OCI-LY3 (cell line): ENCODE measurements around the gene ERC2.

Experiments
- EZH2phosphoT487 ChIP-seq: fragments of 200-600 bp; shearing (Covaris generic); IDR thresholded peaks from 2 replicates; pipeline ENCODE4 v1.6.1; 2018; ENCODE audit warnings: antibody characterized with exemption, mixed run types, low read depth
- TF ChIP-seq, protein P1 (sequence below): fragments of 200-600, 300-600 bp; sonication (generic); IDR thresholded peaks from 2 replicates; pipeline ENCODE4 v1.5.1; 2014; ENCODE audit warnings: antibody characterized with exemption, low read length, low read depth

DNA sequence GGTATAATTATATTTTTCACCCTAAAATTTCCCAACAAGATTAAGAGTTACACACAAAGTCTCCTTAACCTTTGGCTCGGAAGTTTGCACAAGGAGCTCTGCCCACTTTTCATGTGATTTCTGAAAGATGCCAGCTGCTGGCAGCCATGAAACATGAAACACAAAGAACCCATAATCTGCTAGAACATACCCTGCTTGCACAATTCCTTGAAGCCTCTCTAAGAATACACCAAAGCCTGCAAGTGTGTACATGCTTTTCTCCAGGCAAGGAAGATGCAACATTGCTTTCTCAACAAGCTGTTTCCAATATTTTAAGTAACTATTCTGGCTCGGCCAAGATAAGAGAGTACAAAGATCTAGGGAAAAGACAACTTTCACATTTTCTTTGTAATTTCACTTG lies 799.1 kb downstream of the ERC2 start:
- TF ChIP-seq, protein P1, sequence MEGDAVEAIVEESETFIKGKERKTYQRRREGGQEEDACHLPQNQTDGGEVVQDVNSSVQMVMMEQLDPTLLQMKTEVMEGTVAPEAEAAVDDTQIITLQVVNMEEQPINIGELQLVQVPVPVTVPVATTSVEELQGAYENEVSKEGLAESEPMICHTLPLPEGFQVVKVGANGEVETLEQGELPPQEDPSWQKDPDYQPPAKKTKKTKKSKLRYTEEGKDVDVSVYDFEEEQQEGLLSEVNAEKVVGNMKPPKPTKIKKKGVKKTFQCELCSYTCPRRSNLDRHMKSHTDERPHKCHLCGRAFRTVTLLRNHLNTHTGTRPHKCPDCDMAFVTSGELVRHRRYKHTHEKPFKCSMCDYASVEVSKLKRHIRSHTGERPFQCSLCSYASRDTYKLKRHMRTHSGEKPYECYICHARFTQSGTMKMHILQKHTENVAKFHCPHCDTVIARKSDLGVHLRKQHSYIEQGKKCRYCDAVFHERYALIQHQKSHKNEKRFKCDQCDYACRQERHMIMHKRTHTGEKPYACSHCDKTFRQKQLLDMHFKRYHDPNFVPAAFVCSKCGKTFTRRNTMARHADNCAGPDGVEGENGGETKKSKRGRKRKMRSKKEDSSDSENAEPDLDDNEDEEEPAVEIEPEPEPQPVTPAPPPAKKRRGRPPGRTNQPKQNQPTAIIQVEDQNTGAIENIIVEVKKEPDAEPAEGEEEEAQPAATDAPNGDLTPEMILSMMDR, result no peak
- TF ChIP-seq EZH2phosphoT487, result no peak
